Peyer's patch (tissue), 4 donors: ENCODE data around the gene CYTIP.

Experiments
- CTCF ChIP-seq, 6 experiments: fragments of 450-650 bp in 4 of 6; fragments of 200-600 bp in 2 of 6; sonication (generic) in 1 of 6; IDR thresholded peaks; one replicate each; pipeline ENCODE4 v1.5.1; 2017 to 2019; ENCODE audit warnings: antibody characterized with exemption in 6 of 6, mild to moderate bottlenecking in 3 of 6, moderate library complexity in 1 of 6
- POLR2A ChIP-seq, 2 donors: fragments of 450-650 bp; IDR thresholded peaks; one replicate each; pipeline ENCODE4 v1.5.1; 2017; ENCODE audit warnings: antibody characterized with exemption in 2 of 2, mild to moderate bottlenecking in 2 of 2, moderate library complexity in 2 of 2

GRCh38 chr2:157477919-157478318, 34.0 kb upstream of the CYTIP start:
- TF ChIP-seq CTCF (IDR thresholded peaks at IDR 0.05) (no peak), POLR2A (IDR thresholded peaks at IDR 0.05) (no peak)
